ENCODE measurements around the gene MAG.

The MAG gene

DNA sequence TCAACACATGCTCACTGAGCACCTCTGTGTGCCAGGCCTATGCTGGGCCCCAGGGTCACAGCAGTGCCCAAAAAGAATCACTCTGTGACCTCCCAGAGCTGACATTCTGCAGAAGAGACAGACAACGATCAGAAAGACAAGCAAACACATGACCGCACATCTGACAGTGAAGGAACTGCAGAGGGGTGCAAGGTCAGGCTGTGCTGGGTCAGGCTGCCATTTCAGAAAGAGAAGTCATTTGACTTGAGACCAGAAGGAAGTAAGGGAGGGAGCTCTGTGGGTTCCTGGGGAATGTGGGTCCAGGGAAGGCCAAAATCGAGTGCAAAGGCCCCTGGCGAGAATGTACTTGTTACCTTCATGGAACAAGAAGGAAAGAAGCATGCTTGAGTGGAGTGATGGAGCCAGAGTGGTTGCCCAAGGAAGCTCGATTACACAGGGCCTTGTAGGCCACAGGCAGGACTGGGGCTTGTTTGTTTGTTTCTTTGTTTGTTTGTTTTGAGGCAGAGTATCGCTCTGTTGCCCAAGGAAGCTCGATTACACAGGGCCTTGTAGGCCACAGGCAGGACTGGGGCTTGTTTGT is 25.6 kb downstream of the MAG start:
- no peak for DNase-seq (ENCODE audit: low read depth in 2 of 2)

GRCh38 chr19:35318679-35319448 is 26.9 kb downstream of the MAG start:
- no peak for DNase-seq (ENCODE audit: low read depth in 2 of 2)

DNA sequence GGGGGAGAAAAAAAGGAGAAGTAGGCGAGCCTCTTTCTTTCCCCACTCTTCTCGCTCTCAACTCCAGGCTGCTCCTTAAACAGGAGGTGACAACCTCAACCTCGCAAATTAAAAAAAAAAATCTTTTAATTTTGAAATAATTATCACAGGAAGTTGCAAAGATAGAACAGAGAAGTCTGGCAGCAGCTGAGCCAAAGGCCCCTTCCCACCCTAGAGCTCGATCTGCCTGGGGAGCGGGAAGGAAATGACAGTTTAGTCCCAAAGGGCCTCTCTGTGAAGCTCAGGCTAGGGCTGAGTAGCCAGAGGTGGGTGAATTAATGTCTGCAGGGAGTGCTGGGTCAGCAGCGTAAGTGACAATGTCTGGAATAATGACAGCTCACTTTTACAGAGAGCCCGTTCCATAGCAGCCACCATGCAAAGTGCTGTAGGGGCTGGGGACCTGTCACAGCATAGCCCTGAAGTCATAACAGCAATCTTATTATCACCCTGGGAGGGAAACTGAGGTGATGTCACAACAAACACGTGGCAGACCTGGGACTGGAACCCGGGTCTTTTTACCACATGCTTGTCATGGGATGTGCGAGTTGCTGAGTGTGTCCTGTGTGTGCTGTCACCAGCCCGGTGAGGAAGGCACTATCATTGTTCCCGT is 28.2 kb downstream of the MAG start:
- no peak for DNase-seq (ENCODE audit: low read depth in 2 of 2)

GRCh38 chr19:35321291-35321690 is 29.3 kb downstream of the MAG start:
- no peak for DNase-seq (ENCODE audit: low read depth in 2 of 2)

DNA sequence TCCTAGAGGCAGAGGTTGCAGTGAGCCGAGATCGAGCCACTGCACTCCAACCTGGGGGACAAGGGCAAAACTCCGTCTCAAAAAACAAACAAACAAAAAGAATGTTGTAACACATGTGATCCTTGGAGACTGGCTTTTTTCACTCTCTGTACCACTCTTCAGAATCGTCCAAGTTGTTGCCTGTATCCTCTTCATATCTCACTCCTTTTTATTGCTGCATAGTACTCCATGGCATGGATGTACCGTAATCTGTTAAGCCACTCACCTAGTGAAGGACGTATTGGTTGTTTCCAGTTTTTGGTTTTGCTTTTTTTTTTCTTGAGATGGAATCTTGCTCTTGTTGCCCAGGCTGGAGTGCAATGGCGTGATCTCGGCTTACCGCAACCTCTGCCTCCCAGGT is 30.1 kb downstream of the MAG start:
- no peak for DNase-seq (ENCODE audit: low read depth in 2 of 2)

- no peak for DNase-seq (ENCODE audit: low read depth in 2 of 2)
Measured at GRCh38 chr19:35327642-35328041, 35.7 kb downstream of the MAG start.

GRCh38 chr19:35328851-35329285 is 36.9 kb downstream of the MAG start, which contains the start of gene CD22:
Gene CD22, plus strand, starts transcription at chr19:35329187. Its CDS starts 2,854 bp downstream, at chr19:35332041.
- DNase-seq (ENCODE audit: low read depth in 2 of 2): no peak

GRCh38 chr19:35329323-35329722 is 37.4 kb downstream of the MAG start:
- no peak for DNase-seq (ENCODE audit: low read depth in 2 of 2)

GRCh38 chr19:35330475-35330874 is 38.5 kb downstream of the MAG start:
- no peak for DNase-seq (ENCODE audit: low read depth in 2 of 2)

GRCh38 chr19:35331551-35332214 is 39.7 kb downstream of the MAG start:
- DNase-seq (ENCODE audit: low read depth in 2 of 2): no peak

GRCh38 chr19:35332817-35333216 is 40.9 kb downstream of the MAG start:
- no peak for DNase-seq (ENCODE audit: low read depth in 2 of 2)

- no peak for DNase-seq (ENCODE audit: low read depth in 2 of 2)
Measured at GRCh38 chr19:35334144-35334753, 42.3 kb downstream of the MAG start.

DNA sequence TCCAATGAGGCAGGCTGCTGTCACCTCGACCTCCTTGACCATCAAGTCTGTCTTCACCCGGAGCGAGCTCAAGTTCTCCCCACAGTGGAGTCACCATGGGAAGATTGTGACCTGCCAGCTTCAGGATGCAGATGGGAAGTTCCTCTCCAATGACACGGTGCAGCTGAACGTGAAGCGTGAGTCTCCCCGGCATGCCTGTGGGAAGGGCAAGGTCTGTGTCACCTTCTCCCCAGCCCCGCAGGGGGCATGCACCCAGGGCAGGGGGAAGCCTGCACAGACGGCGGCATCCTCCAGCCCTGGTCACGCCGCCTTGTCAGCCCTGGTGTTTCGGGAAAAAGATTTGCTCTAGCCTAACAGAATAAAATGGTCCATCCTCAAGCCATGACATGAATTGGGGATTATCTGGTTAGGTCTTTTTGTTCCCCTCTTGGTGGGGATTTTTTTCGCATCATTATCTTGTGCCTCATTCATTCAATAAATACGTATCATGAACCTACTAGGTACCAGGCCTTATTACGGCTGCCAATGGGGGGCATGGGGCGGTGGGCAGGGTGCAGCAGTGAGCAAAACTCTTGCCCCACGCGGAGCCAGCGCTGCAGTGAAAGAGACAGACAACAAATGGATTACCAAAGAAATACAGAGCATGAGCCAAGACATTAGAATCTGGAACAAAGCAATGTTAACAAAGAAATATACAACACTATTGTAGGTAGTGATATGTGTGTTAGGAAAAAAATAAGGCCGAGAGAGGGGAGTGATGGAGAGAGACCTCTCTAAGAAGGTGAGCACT is 44.4 kb downstream of the MAG start:
- DNase-seq (ENCODE audit: low read depth in 2 of 2): no peak

DNA sequence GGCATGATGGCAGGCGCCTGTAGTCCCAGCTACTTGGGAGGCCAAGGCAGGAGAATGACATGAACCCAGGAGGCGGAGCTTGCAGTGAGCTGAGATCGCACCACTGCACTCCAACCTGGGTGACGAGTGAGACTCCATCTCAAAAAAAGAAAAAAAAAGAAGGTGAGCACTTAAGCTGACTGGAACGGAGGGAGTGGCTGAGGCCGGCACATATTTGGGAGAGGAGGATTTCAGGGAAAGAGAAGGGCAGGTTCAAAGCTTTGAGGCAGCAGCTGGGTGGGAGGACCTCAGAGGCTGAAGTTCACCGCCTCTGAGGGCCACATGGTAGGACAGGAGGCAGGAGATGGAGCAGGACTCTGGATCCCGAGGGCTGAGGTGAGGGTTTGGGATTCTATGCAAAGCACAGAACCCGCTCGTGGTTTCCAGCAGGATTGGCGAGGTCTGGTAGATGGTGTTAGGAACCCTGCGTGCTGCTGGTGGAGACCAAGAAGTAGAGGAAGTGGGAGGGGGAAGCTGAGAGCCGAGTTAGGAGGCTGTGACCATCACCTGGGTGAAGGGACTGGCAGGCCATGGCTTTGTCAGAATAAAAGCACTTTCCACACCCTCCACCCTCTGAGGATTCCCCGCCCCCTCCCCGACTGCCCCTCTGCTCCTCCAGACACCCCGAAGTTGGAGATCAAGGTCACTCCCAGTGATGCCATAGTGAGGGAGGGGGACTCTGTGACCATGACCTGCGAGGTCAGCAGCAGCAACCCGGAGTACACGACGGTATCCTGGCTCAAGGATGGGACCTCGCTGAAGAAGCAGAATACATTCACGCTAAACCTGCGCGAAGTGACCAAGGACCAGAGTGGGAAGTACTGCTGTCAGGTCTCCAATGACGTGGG is 45.4 kb downstream of the MAG start:
- DNase-seq (ENCODE audit: low read depth in 2 of 2): no peak

DNA sequence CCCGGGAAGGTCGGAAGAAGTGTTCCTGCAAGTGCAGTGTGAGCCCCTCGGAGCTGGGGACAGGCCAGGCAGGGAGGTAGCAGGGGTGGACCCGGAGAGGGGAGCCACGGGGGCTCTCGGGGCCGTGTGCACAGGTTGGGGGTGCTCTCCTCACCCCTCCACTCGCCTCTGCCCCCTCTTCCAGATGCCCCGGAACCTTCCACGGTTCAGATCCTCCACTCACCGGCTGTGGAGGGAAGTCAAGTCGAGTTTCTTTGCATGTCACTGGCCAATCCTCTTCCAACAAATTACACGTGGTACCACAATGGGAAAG is 46.0 kb downstream of the MAG start:
- no peak for DNase-seq (ENCODE audit: low read depth in 2 of 2)

GRCh38 chr19:35340431-35340830 is 48.5 kb downstream of the MAG start:
- DNase-seq (ENCODE audit: low read depth in 2 of 2): no peak

GRCh38 chr19:35341006-35341405 is 49.0 kb downstream of the MAG start:
- no peak for DNase-seq (ENCODE audit: low read depth in 2 of 2)

- no peak for DNase-seq (ENCODE audit: low read depth in 2 of 2)
Measured at GRCh38 chr19:35341565-35342225, 49.7 kb downstream of the MAG start.

- DNase-seq (ENCODE audit: low read depth in 2 of 2): no peak
Measured at GRCh38 chr19:35342430-35342829, 50.5 kb downstream of the MAG start.

- no peak for DNase-seq (ENCODE audit: low read depth in 2 of 2)
Measured at GRCh38 chr19:35344511-35345031, 52.6 kb downstream of the MAG start.
